Natural killer cell (primary cell): Measurements from ENCODE around the gene AQP12A. TPM values are rescaled to one million over a fixed set of nuclear protein-coding genes. Genes with fewer than 3 reads are reported as not detected.
"Not testable (repeated sequence)": the region's sequence is repeated elsewhere in the genome, so short reads cannot be mapped to it uniquely, and the experiment has no call there.

Experiments used
- ATAC-seq, 3 donors: fragments of 150-1000 bp in 2 of 3; fragments of 200-7000 bp in 1 of 3; cut with Tn5 transposase; 1 replicate in 1 of 3; 2 replicates in 2 of 3; pipeline ENCODE4 v1.10.0; 2021; ENCODE audit warnings: mild to moderate bottlenecking in 2 of 3, moderate library complexity in 2 of 3
- DNase-seq, 2 donors: peaks; one replicate each; pipeline versions ENCODE4 v3.0.0 to v3.0.0-alpha.2; 2013 to 2021; ENCODE audit warnings: mixed read lengths in 1 of 2
- H3K27ac ChIP-seq: one replicate; pipeline ENCODE4 v1.5.1; 2013; ENCODE audit warnings: mild to moderate bottlenecking, low read length
- H3K27me3 ChIP-seq: one replicate; pipeline ENCODE4 v1.6.1; 2013; ENCODE audit warnings: low read length; ENCODE audit not compliant: control insufficient read depth, insufficient read depth
- H3K36me3 ChIP-seq: one replicate; pipeline ENCODE4 v1.6.1; 2013; ENCODE audit warnings: low read length; ENCODE audit not compliant: control insufficient read depth, insufficient read depth
- H3K4me1 ChIP-seq: one replicate; pipeline ENCODE4 v1.6.1; 2013; ENCODE audit warnings: low read length; ENCODE audit not compliant: control insufficient read depth, insufficient read depth
- H3K4me3 ChIP-seq: one replicate; pipeline ENCODE4 v1.5.1; 2013; ENCODE audit warnings: low read length
- H3K9me3 ChIP-seq: one replicate; pipeline ENCODE4 v1.6.1; 2013; ENCODE audit warnings: low read length; ENCODE audit not compliant: control insufficient read depth, insufficient read depth
- H3K27ac Mint-ChIP-seq, 2 donors: one replicate each; pipeline ENCODE4 v1.8.0; 2022; ENCODE audit warnings: mild to moderate bottlenecking in 2 of 2, mixed read lengths in 2 of 2, moderate library complexity in 1 of 2
- H3K27me3 Mint-ChIP-seq, 2 donors: one replicate each; pipeline ENCODE4 v1.8.0; 2022; ENCODE audit warnings: low read depth in 2 of 2, mixed read lengths in 2 of 2
- H3K36me3 Mint-ChIP-seq: one replicate; pipeline ENCODE4 v1.8.0; 2022; ENCODE audit warnings: mixed read lengths
- H3K4me1 Mint-ChIP-seq, 2 donors: one replicate each; pipeline ENCODE4 v1.8.0; 2022; ENCODE audit warnings: mixed read lengths in 2 of 2
- H3K4me3 Mint-ChIP-seq: one replicate; pipeline ENCODE4 v1.8.0; 2022; ENCODE audit warnings: mild to moderate bottlenecking, moderate library complexity, mixed read lengths
- H3K9me3 Mint-ChIP-seq, 2 donors: one replicate each; pipeline ENCODE4 v1.8.0; 2022; ENCODE audit warnings: mixed read lengths in 2 of 2
- CTCF ChIP-seq: fragments of 200-600 bp; IDR thresholded peaks from one replicate; pipeline ENCODE4 v1.8.0; 2022; ENCODE audit warnings: antibody characterized with exemption
- WGBS: methylation state at CpG from one replicate; pipeline ENCODE4 v1.1.7; 2013; ENCODE audit warnings: missing lambda C conversion rate; ENCODE audit not compliant: insufficient coverage; 5-methylcytosine and 5-hydroxymethylcytosine counted together
- intact Hi-C: fragments of 100-400 bp; cut with micrococcal nuclease; formaldehyde crosslinking; loops from one replicate; pipeline ENCODE4 v1.14.2; 2022
- total RNA-seq, 4 donors: library from RNA; stranded (reverse); fragments of 120-200 nt in 1 of 4; gene quantifications; one replicate each; pipeline versions ENCODE4 v1.2.3 to v1.2.4, GENCODE V29; 2013 to 2022

The AQP12A gene
- total RNA-seq, 3 donors from 2014 or later (not counting 1 experiment from before 2014, with no cell fraction given), result not detected

DNA sequence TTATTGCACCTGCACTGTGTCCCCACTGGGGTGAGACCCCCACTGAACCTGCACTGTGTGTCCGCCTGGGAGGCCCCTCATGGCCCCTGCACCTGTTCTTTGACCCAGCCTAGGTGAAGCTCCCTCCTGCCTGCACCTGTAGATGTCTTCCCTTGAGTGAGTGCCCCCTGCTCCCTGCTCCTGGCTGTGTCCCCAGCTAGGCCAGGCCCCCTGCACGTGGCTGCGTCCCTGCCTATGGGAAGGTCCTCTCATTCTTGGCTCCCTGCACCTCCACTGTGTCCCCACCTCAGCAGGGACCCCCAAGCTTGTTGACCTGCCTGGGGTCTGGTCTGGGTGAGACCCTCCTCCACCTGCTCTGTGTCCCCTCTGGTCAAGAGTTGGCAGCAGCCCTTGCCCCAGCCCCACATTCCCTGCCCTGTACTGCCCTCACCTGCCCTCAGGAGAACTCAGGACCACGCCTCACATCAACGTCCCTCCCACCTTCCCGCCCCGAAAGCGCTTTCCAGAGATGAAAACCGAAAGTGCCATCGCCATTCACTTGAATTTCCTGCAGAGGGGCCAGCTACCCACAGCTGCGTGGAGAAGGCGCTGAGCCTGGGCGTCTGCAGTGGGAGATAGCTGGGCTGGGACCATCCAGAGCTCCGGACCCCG, 8.2 kb upstream of the AQP12A start:
- H3K9me3 ChIP-seq, H3K27me3 Mint-ChIP-seq, H3K4me3 Mint-ChIP-seq, H3K27me3 ChIP-seq, H3K36me3 Mint-ChIP-seq, H3K27ac Mint-ChIP-seq, ATAC-seq, H3K4me3 ChIP-seq, H3K27ac ChIP-seq, H3K36me3 ChIP-seq, H3K9me3 Mint-ChIP-seq, intact Hi-C loops, DNase-seq: not testable (repeated sequence)
- H3K4me1 Mint-ChIP-seq, result peaks cover 11 to 17% of the 10 kb centered on the region in 2 donors
- H3K4me1 ChIP-seq, result peaks cover 22% of the 10 kb centered on the region
- 95% methylated on average over 2 of the region's 15 CpGs for WGBS

GRCh38 chr2:240683980-240684728, 7.5 kb upstream of the AQP12A start:
- 64% methylated on average over 13 of the region's 15 CpGs for WGBS
- H3K4me3 ChIP-seq, H3K27ac Mint-ChIP-seq, H3K36me3 ChIP-seq, H3K4me3 Mint-ChIP-seq, H3K27ac ChIP-seq, H3K36me3 Mint-ChIP-seq, intact Hi-C loops, H3K9me3 ChIP-seq, DNase-seq, H3K9me3 Mint-ChIP-seq, H3K27me3 ChIP-seq, H3K27me3 Mint-ChIP-seq, ATAC-seq: not testable (repeated sequence)
- H3K4me1 ChIP-seq, result peaks cover 22% of the 10 kb centered on the region
- peaks cover 11 to 17% of the 10 kb centered on the region in 2 donors for H3K4me1 Mint-ChIP-seq

DNA sequence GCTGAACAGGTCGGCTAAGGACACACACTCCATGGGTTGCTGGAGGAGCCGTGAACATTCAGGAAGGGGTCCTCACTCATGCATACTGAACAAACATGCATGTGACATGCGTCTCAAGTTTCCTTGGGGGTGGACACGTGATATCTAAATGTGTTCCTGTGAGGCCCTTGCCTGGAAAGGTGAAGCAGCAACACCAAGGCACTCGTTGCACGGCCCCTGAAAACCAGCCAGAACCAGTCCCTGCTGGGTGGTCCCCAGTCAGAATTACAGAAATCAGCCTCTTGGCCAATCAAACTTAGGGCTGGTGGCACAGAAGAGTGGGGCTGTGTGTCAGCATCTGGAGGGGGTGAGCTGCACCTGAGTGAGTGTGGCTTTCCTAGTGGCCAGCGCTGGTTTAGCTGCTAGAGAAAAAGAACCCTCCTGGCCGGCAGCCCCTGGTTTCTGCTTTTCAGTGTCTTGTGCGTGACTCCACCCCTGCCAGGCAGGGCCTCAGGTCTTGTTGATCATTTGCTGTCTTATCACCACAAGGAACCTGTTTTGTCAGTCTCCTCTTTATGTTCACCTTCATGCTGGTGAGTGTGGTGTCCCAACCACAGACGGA, 5.8 kb upstream of the AQP12A start:
- H3K36me3 Mint-ChIP-seq, result no peaks in the 10 kb centered on the region
- Histone ChIP-seq H3K27me3 (no peaks in the 10 kb centered on the region), H3K27ac (no peak overlapping the region), H3K4me1 (peaks cover 25% of the 10 kb centered on the region), H3K9me3 (no peaks in the 10 kb centered on the region), H3K4me3 (no peak overlapping the region), H3K36me3 (no peaks in the 10 kb centered on the region)
- H3K9me3 Mint-ChIP-seq, result no peaks in the 10 kb centered on the region
- H3K27me3 Mint-ChIP-seq, result no peaks in the 10 kb centered on the region
- peak overlapping the region; percentile 29 for H3K4me3 Mint-ChIP-seq
- DNase-seq, result peak in 1 of 2 donors; percentile 15
- ATAC-seq, result peak in 2 of 3 donors; percentile 52 to 54
- peak overlapping the region; percentile 36 to 77 for H3K27ac Mint-ChIP-seq
- no peak for TF ChIP-seq CTCF
- 73% methylated on average over 10 of the region's 10 CpGs for WGBS
- peaks cover 11 to 21% of the 10 kb centered on the region in 2 donors for H3K4me1 Mint-ChIP-seq
- intact Hi-C loops, result loop anchor here (5.0 kb wide), 1 partner anchor 64 kb away; no protein-coding TSS in a partner anchor

DNA sequence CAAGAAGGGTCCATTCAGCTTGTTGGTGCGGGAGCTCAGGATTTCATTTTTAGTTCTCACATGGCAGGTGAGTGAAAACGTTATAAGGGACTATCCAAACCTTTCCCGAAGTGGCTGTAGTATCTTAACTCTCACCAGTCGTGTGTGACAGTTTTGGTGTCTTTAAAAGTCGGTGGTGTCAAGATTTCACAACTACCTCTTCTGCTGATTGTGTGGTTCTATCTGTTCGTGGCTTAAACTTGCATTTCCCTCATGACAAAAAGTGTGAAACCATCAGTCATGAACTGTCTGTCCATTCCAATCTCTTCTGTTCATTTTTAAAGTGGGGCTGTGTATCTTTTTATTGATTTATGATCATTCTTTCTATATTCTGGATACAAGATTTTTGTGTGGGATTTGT, 5.2 kb upstream of the AQP12A start:
- H3K27ac ChIP-seq, result no peak overlapping the region
- peaks cover 25% of the 10 kb centered on the region for H3K4me1 ChIP-seq
- H3K36me3 ChIP-seq, result no peaks in the 10 kb centered on the region
- DNase-seq, result peak in 1 of 2 donors; percentile 4
- Mint-ChIP-seq H3K4me1 (peaks cover 11 to 21% of the 10 kb centered on the region in 2 donors), H3K4me3 (peak overlapping the region; percentile 29), H3K27me3 (no peaks in the 10 kb centered on the region), H3K9me3 (no peaks in the 10 kb centered on the region), H3K36me3 (no peaks in the 10 kb centered on the region), H3K27ac (peak overlapping the region; percentile 36 to 77)
- 47% methylated on average over 6 of the region's 6 CpGs for WGBS
- H3K27me3 ChIP-seq, result no peaks in the 10 kb centered on the region
- no peak for TF ChIP-seq CTCF
- no peak overlapping the region for H3K4me3 ChIP-seq
- no peaks in the 10 kb centered on the region for H3K9me3 ChIP-seq
- peak; percentile 32 to 77 (median 70) for ATAC-seq
- intact Hi-C loops, result loop anchor here (5.0 kb wide), 1 partner anchor 64 kb away; no protein-coding TSS in a partner anchor
